ENCODE measurements around the gene IFNL4. TPM values are rescaled to one million over a fixed set of nuclear protein-coding genes. Genes with fewer than 3 reads are reported as not detected.

IFNL4 gene
- 0.30 TPM in 1 of 2 replicates, not detected in the other for total RNA-seq

GRCh38 chr19:39248806-39249205 is at the start of gene IFNL4:
Gene IFNL4, minus strand, starts transcription at chr19:39248856.

DNA sequence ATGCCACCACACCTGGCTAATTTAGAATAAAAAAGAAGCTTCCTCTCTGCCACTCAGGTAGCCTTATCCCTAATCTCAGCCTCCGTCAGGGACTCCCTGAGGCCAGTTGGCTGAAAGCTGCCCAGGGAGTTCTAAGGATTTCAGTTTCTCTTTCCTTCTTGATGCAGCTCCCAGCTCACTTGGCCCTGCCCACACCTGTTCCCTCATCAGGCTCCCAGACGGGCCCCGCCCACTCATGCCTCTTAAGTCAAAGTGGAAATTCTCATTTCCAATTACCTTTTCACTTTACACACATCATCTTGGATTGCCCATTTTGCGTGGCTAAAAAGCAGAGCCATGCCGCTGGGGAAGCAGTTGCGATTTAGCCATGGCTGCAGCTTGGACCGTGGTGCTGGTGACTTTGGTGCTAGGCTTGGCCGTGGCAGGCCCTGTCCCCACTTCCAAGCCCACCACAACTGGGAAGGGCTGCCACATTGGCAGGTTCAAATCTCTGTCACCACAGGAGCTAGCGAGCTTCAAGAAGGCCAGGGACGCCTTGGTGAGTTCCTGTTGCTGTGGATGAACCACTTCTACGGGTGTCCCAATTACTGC is 47.5 kb upstream of the IFNL4 start, which contains the start of gene IFNL1:
TSS of gene IFNL1 (plus strand) at position 353 of the 591 bp plus-strand sequence. CDS start at position 368, 15 bp downstream.

GRCh38 chr19:39268085-39268484 is 19.4 kb upstream of the IFNL4 start, which contains the start of gene IFNL2:
Gene IFNL2, plus strand, starts transcription at chr19:39268396. Its CDS starts 173 bp downstream, at chr19:39268569.

DNA sequence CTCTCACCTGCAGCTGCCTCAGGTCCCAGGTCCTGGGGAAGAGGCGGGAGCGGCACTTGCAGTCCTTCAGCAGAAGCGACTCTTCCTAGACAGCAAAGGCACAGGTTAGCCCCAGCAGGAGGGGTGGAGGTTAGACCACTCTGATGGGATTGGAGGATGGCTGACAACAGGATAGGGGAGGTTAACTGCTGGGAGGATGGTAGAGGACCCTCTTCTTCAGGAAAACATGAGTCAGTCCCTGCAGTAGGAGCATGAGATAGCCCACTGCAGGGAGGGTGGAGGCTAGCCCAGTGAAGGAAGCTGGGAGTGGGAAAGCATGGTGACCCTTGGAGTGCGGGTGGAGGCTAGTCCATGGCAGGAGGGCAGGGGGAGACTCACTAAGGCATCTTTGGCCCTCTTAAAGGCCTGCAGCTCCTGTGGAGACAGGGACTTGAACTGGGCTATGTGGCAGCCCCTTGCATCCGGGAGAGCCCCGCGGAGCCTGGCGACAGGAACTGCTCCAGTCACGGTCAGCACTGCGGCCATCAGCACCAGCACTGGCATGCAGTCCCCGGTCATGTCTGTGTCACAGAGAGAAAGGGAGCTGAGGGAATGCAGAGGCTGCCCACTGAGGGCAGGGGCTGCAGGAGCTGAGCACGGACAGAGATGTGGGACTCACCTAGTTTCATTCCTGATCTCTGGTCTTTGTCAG is 4.1 kb downstream of the IFNL4 start, which contains the start of gene IFNL3:
TSS of gene IFNL3 (minus strand) at position 597 of the 691 bp plus-strand sequence. CDS start at position 558, 39 bp downstream.

DNA sequence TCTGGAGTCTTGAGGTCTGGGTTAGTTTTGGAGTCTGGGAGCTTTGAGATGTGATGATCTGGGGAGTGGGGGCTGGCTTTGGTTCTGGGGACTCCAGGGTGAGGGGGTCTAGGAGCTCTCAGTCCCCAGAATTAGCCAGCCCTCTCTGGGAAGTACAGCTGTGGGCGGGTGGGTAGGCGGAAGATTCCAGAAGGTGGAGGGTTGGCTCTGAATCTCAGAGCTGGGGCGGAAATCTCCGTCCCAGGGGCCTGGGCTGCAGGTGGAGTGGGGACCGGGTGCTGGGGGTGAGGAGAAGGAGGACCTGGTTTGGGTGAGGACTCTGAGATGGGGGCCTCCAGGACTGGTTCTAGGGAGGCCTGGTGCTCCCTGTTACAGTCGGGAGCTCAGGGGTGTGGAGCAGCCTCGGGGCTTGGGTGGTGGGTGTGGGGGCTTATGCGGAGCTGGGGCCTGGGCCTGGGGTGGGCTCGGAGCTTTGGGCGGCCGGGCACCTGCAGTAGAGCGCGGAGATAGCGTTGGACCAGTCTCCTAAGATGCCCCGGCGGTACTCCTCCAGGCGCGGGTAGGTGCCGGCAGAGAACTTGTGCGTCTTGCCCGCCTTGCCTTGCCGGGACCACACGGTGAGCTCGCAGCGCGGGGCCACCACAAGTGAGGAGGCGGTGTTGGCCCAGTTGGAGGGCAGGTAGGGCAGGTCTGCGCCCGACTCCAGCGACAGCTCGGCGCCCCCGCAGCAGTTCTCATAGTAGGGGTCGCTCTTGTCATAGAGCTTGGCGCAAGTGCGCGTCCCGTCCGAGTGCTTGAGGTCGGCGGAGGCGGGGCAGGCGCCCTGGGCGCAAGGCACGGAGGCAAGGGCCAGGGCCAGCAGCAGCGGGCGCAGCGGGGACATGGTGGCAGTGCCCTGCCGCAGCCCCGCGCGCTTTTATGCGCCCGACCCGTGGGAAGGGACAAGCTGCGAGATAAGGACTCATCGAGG is 45.0 kb downstream of the IFNL4 start, which contains the start of gene SYCN:
TSS of gene SYCN (minus strand) at position 892 of the 970 bp plus-strand sequence. CDS start at position 883, 9 bp downstream.

DNA sequence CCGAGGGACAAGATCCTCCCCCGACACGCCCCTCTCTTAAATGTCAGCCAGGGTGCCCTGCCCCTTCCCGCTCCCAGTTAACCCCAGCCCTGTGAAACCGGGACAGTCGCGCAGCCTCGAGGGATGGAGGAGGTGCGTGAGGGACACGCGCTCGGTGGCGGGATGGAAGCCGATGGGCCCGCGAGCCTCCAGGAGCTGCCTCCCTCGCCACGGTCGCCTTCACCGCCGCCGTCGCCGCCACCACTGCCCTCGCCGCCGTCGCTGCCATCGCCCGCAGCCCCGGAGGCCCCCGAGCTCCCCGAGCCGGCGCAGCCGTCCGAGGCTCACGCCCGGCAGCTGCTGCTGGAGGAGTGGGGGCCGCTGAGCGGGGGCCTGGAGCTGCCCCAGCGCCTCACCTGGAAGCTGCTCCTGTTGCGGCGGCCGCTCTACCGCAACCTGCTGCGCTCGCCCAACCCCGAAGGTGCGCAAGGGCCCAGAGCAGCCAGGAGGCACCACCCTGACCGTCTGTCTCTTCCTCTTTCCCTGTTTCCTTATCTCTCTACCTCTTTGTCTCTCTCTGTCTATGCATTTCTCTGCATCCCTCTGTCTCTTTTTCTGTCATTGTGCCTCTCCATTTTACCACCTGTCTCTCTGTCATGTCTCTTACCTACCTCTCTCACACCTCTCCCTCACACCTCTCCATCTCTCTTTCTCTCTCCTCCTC is 51.6 kb downstream of the IFNL4 start, which contains the start of gene NCCRP1:
TSS of gene NCCRP1 (plus strand) at position 105 of the 703 bp plus-strand sequence. CDS start at position 124, 19 bp downstream.

Other genes with a start within 250 kb of the IFNL4 start
- gene FBXO27, start 216.3 kb downstream of the IFNL4 start, total RNA-seq: 1.2 and 1.6 TPM in 2 replicates
- gene ACP7, start 164.5 kb downstream of the IFNL4 start, total RNA-seq: under 0.01 TPM in 1 of 2 replicates, not detected in the other
- gene PAK4, start 123.1 kb downstream of the IFNL4 start, total RNA-seq: 6.8 TPM in 2 replicates
- gene NCCRP1, start 51.9 kb downstream of the IFNL4 start, total RNA-seq: not detected in 2 replicates
- gene SYCN, start 44.6 kb downstream of the IFNL4 start, total RNA-seq: not detected in 2 replicates
- gene IFNL3, start 3.9 kb downstream of the IFNL4 start, total RNA-seq: not detected in 2 replicates
- gene IFNL2, start 19.5 kb upstream of the IFNL4 start, total RNA-seq: not detected in 2 replicates
- gene IFNL1, start 47.6 kb upstream of the IFNL4 start, total RNA-seq: not detected in 2 replicates
- under 0.01 and 0.15 TPM in 2 replicates for gene LRFN1, start 72.0 kb upstream of the IFNL4 start, total RNA-seq
- gene GMFG, start 87.2 kb upstream of the IFNL4 start, total RNA-seq: 16.3 and 45.5 TPM in 2 replicates
- 19.8 and 23.7 TPM in 2 replicates for gene SAMD4B, start 93.6 kb upstream of the IFNL4 start, total RNA-seq
- 30.2 and 40.1 TPM in 2 replicates for gene PAF1, start 142.2 kb upstream of the IFNL4 start, total RNA-seq
- gene MED29, start 142.5 kb upstream of the IFNL4 start, total RNA-seq: 11.7 and 13.2 TPM in 2 replicates
- 0.32 TPM in 1 of 2 replicates, not detected in the other for gene ZFP36, start 158.0 kb upstream of the IFNL4 start, total RNA-seq
- gene PLEKHG2, start 163.8 kb upstream of the IFNL4 start, total RNA-seq: 8.4 and 12.7 TPM in 2 replicates
- 92.9 and 226 TPM in 2 replicates for gene RPS16, start 187.1 kb upstream of the IFNL4 start, total RNA-seq
- 51.3 and 69.6 TPM in 2 replicates for gene SUPT5H, start 196.7 kb upstream of the IFNL4 start, total RNA-seq
- gene TIMM50, start 232.0 kb upstream of the IFNL4 start, total RNA-seq: 73.7 and 97.6 TPM in 2 replicates